ENCODE results near the gene EZH2.

- no peak for TF ChIP-seq CTCF (IDR thresholded peaks at IDR 0.05; ENCODE audit: insufficient read depth, low read length)
- TF ChIP-seq REST (IDR thresholded peaks at IDR 0.05; ENCODE audit: insufficient replicate concordance, low read depth) = no peak
- TF ChIP-seq POLR2AphosphoS5 (IDR thresholded peaks at IDR 0.05; ENCODE audit: low read depth) = no peak
- no peak for TF ChIP-seq GABPA (IDR thresholded peaks at IDR 0.05; ENCODE audit: low read depth)
- TF ChIP-seq SPI1 (IDR thresholded peaks at IDR 0.05; ENCODE audit: borderline replicate concordance, low read depth) = no peak
Measured at GRCh38 chr7:148847815-148848734, 36.0 kb downstream of the EZH2 start.

All from HL-60 (cell line).